Panc1 (cell line): ENCODE measurements around the gene TMEM266. TPM values are rescaled to one million over a fixed set of nuclear protein-coding genes. Genes with fewer than 3 reads are reported as not detected.

ENCODE experiments used
- ATAC-seq: fragments of 200-7000 bp; cut with Tn5 transposase; 2 replicates; pipeline ENCODE4 v1.9.1; 2020; ENCODE audit warnings: mild to moderate bottlenecking, moderate library complexity
- BruUV-seq: library from RNA; stranded (reverse); fragments of 400-500 nt; replicated peaks from 2 replicates; lab custom pipeline; 2021; lab: Mats Ljungman, UMichigan
- CTCF ChIA-PET: fragments of 300-600 bp; sonication (Branson Sonifier 250); formaldehyde crosslinking; loops from one replicate; lab custom pipeline; 2022; ENCODE audit warnings: antibody characterized with exemption; lab: Charles Lee
- POLR2A ChIA-PET: fragments of 300-600 bp; sonication (Branson Sonifier 250); formaldehyde crosslinking; loops from one replicate; lab custom pipeline; 2022; ENCODE audit warnings: antibody characterized with exemption; lab: Charles Lee
- DNase-seq: peaks from one replicate; pipeline ENCODE4 v3.0.0-alpha.2; 2010; ENCODE audit warnings: low read depth, low spot score
- H3K27ac ChIP-seq: 2 replicates; pipeline ENCODE4 v1.5.1; 2011; ENCODE audit warnings: mild to moderate bottlenecking, low read length, inconsistent platforms
- H3K27me3 ChIP-seq: fragments of 200-500 bp; sonication (Bioruptor generic); 2 replicates; pipeline ENCODE4 v1.6.0; 2014; ENCODE audit warnings: low read length, inconsistent platforms; ENCODE audit not compliant: control insufficient read depth, insufficient read depth
- H3K36me3 ChIP-seq: fragments of 200-500 bp; sonication (Bioruptor generic); 2 replicates; pipeline ENCODE4 v1.5.1; 2014; ENCODE audit warnings: inconsistent platforms, mild to moderate bottlenecking, low read length, moderate library complexity; ENCODE audit not compliant: control insufficient read depth, insufficient read depth
- H3K4me1 ChIP-seq: 2 replicates; pipeline ENCODE4 v1.5.1; 2011; ENCODE audit warnings: inconsistent platforms, mild to moderate bottlenecking, low read length, moderate library complexity; ENCODE audit not compliant: control insufficient read depth, insufficient read depth
- H3K4me3 ChIP-seq, 2 experiments: 2 replicates each; pipeline ENCODE4 v1.5.1; 2011 to 2012; ENCODE audit warnings: low read depth in 2 of 2, low read length in 2 of 2, mild to moderate bottlenecking in 2 of 2, inconsistent platforms in 1 of 2, moderate library complexity in 1 of 2
- H3K9me3 ChIP-seq: fragments of 200-500 bp; sonication (Bioruptor generic); 2 replicates; pipeline ENCODE4 v1.5.1; 2014; ENCODE audit warnings: low read depth, mild to moderate bottlenecking, inconsistent platforms, low read length, moderate library complexity; ENCODE audit not compliant: control insufficient read depth, insufficient read depth
- POLR2AphosphoS5 ChIP-seq: IDR thresholded peaks from 2 replicates; pipeline ENCODE4 v1.6.1; 2012; ENCODE audit warnings: mild to moderate bottlenecking, low read depth, low read length, moderate library complexity
- SIN3A ChIP-seq: IDR thresholded peaks from 2 replicates; pipeline ENCODE4 v1.6.1; 2012; ENCODE audit warnings: low read depth, mild to moderate bottlenecking, low read length, moderate library complexity, borderline replicate concordance; ENCODE audit not compliant: insufficient read depth
- TCF7L2 ChIP-seq: IDR thresholded peaks from 2 replicates; pipeline ENCODE4 v1.6.1; 2011; ENCODE audit warnings: mild to moderate bottlenecking, low read depth, low read length, inconsistent platforms
- in situ Hi-C: cut with HindIII; loops from 2 replicates; pipeline ENCODE4 v1.10.0; 2016; ENCODE audit warnings: low sequenced_read_pairs, low pct_unique_long_range_greater_than_20kb
- intact Hi-C: fragments of 100-400 bp; cut with micrococcal nuclease; formaldehyde crosslinking; loops from one replicate; pipeline ENCODE4 v1.10.0; 2022; ENCODE audit not compliant: unreplicated experiment
- total RNA-seq: library from RNA; stranded (reverse); gene quantifications from one replicate; pipeline ENCODE4 v1.2.1, GENCODE V29; 2021; ENCODE audit not compliant: unreplicated experiment
- TF ChIP-seq, protein P1 (sequence below): fragments of 450-650 bp; IDR thresholded peaks from 2 replicates; pipeline ENCODE4 v1.5.1; 2017; ENCODE audit warnings: mild to moderate bottlenecking
- TF ChIP-seq, protein P2 (sequence below), 2 experiments: IDR thresholded peaks; 2 replicates each; pipeline ENCODE4 v1.6.1; 2011 to 2012; ENCODE audit warnings: low read depth in 2 of 2, control low read depth in 1 of 2, low read length in 1 of 2, mild to moderate bottlenecking in 1 of 2, moderate library complexity in 1 of 2; ENCODE audit not compliant: insufficient read depth in 1 of 2

Gene TMEM266
- total RNA-seq, 1 experiment from 2014 or later = 0.21 TPM

DNA sequence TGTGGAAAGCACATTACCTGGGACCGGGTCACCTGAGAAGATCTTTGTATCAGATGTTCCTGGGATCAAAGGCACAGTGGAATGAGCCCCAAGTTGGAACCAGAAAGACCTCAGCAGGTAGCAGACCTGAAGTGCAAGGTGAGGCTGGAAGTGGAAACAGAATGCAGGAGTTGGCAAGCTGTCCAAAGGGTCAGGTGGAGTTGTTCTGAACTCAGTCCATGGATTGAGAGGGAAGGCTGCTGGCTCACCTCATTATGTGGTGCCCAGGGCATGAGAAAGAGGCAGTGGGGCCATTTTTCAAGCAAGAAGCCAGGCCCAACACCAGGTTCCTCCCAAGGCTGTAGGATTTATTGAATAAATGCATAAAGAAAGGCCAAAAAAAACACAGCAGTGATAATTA is 49.3 kb downstream of the TMEM266 start:
- Histone ChIP-seq H3K4me3 (no peak overlapping the region), H3K36me3 (no peaks in the 10 kb centered on the region), H3K9me3 (no peaks in the 10 kb centered on the region), H3K27ac (no peak overlapping the region), H3K4me1 (no peaks in the 10 kb centered on the region), H3K27me3 (no peaks in the 10 kb centered on the region)
- BruUV-seq = no TSS peak
- TF ChIP-seq POLR2AphosphoS5 (no peak), TCF7L2 (no peak), SIN3A (no peak)
- TF ChIP-seq, protein P1, sequence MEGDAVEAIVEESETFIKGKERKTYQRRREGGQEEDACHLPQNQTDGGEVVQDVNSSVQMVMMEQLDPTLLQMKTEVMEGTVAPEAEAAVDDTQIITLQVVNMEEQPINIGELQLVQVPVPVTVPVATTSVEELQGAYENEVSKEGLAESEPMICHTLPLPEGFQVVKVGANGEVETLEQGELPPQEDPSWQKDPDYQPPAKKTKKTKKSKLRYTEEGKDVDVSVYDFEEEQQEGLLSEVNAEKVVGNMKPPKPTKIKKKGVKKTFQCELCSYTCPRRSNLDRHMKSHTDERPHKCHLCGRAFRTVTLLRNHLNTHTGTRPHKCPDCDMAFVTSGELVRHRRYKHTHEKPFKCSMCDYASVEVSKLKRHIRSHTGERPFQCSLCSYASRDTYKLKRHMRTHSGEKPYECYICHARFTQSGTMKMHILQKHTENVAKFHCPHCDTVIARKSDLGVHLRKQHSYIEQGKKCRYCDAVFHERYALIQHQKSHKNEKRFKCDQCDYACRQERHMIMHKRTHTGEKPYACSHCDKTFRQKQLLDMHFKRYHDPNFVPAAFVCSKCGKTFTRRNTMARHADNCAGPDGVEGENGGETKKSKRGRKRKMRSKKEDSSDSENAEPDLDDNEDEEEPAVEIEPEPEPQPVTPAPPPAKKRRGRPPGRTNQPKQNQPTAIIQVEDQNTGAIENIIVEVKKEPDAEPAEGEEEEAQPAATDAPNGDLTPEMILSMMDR = no peak
- TF ChIP-seq, protein P2, sequence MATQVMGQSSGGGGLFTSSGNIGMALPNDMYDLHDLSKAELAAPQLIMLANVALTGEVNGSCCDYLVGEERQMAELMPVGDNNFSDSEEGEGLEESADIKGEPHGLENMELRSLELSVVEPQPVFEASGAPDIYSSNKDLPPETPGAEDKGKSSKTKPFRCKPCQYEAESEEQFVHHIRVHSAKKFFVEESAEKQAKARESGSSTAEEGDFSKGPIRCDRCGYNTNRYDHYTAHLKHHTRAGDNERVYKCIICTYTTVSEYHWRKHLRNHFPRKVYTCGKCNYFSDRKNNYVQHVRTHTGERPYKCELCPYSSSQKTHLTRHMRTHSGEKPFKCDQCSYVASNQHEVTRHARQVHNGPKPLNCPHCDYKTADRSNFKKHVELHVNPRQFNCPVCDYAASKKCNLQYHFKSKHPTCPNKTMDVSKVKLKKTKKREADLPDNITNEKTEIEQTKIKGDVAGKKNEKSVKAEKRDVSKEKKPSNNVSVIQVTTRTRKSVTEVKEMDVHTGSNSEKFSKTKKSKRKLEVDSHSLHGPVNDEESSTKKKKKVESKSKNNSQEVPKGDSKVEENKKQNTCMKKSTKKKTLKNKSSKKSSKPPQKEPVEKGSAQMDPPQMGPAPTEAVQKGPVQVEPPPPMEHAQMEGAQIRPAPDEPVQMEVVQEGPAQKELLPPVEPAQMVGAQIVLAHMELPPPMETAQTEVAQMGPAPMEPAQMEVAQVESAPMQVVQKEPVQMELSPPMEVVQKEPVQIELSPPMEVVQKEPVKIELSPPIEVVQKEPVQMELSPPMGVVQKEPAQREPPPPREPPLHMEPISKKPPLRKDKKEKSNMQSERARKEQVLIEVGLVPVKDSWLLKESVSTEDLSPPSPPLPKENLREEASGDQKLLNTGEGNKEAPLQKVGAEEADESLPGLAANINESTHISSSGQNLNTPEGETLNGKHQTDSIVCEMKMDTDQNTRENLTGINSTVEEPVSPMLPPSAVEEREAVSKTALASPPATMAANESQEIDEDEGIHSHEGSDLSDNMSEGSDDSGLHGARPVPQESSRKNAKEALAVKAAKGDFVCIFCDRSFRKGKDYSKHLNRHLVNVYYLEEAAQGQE (IDR thresholded peaks at IDR 0.05; ENCODE audit: insufficient read depth in 1 of 2, low read depth in 2 of 2, low read length in 1 of 2) = no peak
- in situ Hi-C loops (no loop called here), intact Hi-C loops (no loop called here)
- POLR2A ChIA-PET = no interaction called here
- ATAC-seq (no peak), DNase-seq (no peak)
- CTCF ChIA-PET = no interaction called here

DNA sequence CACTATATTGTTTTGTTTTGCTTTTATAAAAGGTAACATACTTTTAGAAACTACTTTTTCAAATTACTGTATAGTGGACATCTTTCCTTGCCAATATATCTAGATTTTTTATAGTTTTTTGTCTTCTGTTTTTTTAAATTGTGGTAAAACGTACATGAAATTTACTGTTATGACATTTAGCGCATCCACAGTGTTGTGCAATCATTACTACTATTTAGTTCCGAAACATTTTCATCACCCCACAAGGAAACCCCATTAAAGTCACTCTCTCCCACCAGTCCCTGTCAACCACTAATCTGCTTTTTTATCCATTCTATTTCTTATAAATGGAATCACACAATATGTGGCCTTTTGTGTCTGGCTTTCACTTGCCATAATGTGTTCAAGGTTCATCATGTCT is 54.8 kb downstream of the TMEM266 start:
- DNase-seq (no peak), ATAC-seq (no peak)
- CTCF ChIA-PET = no interaction called here
- H3K9me3 ChIP-seq = no peaks in the 10 kb centered on the region
- intact Hi-C loops = no loop called here
- H3K27me3 ChIP-seq = no peaks in the 10 kb centered on the region
- BruUV-seq = no TSS peak
- H3K4me1 ChIP-seq = no peaks in the 10 kb centered on the region
- no peaks in the 10 kb centered on the region for H3K36me3 ChIP-seq
- no peak overlapping the region for H3K4me3 ChIP-seq
- POLR2A ChIA-PET = no interaction called here
- TF ChIP-seq, protein P2 (IDR thresholded peaks at IDR 0.05; ENCODE audit: insufficient read depth in 1 of 2, low read depth in 2 of 2, low read length in 1 of 2) = no peak
- TF ChIP-seq SIN3A = no peak
- TF ChIP-seq, protein P1 = no peak
- no peak for TF ChIP-seq POLR2AphosphoS5
- no peak for TF ChIP-seq TCF7L2
- H3K27ac ChIP-seq = no peak overlapping the region
- in situ Hi-C loops = no loop called here
